HG03135 (cell line): ENCODE data around the gene TESPA1.
"Not testable (repeated sequence)": the region's sequence is repeated elsewhere in the genome, so short reads cannot be mapped to it uniquely, and the experiment has no call there.

Experiments used
- ATAC-seq: cut with Tn5 transposase; IDR thresholded peaks from one replicate; pipeline ENCODE4 v1.9.1; 2021; ENCODE audit warnings: mild to moderate bottlenecking, moderate library complexity; ENCODE audit not compliant: unreplicated experiment

Gene TESPA1

DNA sequence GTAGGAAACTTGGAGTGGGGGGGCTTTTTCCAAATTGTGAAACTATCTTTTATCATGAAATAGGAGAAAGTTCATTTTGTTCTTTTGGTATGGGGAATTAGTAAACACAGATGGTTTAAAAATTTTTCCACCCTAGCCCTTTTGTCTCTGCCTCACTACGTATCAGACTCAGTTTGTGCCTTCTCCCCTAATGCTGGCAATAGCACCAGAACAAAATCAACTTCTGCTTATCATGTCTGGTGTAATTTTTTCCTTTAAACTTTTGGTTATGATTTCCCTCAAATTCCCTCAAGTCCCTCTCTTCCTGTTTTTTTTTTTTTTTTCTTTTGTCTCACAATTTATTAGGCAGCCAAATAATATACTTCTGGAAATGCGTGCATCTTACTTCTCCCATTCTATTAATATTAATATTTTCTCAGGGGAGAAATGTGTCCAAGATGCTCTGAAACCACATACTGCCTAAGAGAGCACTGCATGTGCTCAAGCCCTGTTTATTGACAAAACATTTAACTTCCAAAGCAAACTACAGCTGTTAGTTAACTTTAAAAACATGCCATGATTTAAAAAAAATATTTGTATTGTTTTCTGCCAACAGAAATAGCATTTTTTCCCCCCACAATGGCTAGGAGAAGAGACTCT is 35.4 kb downstream of the TESPA1 start:
- no peak for ATAC-seq

GRCh38 chr12:54948171-54948570 is 36.4 kb downstream of the TESPA1 start:
- ATAC-seq, result no peak

DNA sequence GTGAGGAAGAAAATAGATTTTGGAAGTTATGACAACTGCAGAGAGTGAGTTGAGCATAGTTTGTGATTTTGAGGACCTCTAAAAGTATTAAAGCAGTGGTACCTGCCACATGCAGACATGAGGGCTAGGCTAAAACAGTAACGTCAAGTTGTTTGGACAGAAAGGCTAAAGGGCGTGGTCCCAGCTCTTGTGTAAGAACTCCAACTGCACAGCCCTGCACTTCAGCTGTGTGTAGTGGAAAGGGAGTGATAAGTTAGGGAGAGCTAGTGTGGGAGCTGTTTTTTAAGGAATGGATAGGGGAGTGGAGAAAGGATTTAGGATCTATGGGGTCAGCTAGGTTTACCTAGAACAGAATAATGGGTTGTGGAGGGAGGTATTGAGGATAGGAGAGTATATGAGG is 39.5 kb downstream of the TESPA1 start:
- ATAC-seq, result no peak

DNA sequence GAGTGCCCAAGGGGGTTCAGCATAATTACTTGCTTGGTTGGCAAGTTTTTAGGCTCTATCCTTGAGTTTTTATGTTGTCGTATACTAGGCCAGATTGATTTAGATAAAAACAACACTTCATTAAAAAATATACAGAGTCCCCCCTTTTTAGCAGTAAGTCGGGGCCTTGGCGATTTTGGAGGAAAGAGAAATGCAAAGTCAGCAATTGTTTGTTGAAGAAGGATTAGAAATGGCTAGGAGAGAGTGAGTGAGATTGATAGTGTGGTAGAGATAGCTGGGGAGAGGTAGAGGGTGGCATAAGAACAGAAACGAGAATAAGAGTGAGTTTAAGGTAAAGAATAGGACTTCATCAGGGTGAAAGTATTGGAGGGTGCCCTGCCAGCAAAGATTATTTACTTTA is 41.3 kb downstream of the TESPA1 start:
- not testable (repeated sequence) for ATAC-seq

DNA sequence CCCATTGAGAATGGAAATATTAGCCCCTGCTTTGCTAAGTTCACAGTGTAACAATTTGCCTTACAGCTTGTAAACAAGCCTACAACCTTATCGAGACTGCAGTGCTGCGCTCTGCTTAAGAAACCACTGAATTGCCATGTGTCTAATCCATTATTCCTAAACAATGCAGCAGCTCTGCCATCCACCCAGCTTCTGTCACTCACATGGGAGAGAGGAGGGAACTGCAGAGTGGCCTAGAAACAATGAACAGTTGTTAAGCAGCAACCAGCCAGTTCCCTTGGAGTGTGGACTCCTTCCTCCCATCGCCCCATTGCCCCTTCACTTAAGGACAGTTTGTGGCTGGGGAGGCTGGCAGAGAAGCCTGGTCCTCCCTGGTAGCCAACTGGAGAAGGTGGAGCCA is 42.9 kb downstream of the TESPA1 start:
- ATAC-seq, result no peak

GRCh38 chr12:54940727-54941315 is 43.7 kb downstream of the TESPA1 start:
- no peak for ATAC-seq

DNA sequence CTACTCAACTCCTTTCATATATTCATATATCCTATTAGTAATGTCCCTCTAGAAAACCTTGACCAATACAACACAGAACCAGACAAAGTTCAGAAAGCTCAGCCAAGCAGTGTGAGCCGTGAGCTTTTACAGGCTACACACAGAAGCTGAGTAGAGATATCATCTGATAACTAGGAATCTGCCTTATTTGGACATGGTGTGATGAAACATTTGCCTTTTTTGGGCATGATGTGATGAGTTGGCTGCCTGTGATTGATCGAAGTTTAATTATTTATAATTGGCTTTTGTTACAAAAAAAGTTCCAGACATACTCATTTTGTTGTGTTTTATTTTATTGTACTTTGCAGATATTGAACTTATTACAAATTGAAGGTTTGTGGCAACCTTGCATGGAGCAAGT is 46.6 kb downstream of the TESPA1 start:
- no peak for ATAC-seq

GRCh38 chr12:54937376-54937775 is 47.2 kb downstream of the TESPA1 start:
- no peak for ATAC-seq

DNA sequence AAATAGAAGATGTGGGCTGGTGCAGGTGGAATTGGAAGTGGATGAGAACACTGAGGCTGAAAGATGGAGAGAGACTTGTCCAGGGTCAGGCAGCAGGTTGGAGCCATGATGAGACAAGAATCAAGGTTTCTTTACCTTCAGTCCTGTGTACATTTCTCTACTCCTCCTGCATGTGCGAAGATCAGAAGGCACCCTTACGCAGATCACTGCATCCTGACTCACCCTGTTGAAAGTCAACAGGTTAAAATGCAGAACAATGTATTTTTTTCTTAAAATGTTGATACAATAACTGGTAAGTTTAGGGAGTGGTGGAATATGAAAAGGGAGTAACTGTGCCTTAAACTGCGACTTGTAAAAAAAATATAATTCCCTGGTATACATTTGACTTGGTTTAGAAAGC is 47.8 kb downstream of the TESPA1 start:
- no peak for ATAC-seq

DNA sequence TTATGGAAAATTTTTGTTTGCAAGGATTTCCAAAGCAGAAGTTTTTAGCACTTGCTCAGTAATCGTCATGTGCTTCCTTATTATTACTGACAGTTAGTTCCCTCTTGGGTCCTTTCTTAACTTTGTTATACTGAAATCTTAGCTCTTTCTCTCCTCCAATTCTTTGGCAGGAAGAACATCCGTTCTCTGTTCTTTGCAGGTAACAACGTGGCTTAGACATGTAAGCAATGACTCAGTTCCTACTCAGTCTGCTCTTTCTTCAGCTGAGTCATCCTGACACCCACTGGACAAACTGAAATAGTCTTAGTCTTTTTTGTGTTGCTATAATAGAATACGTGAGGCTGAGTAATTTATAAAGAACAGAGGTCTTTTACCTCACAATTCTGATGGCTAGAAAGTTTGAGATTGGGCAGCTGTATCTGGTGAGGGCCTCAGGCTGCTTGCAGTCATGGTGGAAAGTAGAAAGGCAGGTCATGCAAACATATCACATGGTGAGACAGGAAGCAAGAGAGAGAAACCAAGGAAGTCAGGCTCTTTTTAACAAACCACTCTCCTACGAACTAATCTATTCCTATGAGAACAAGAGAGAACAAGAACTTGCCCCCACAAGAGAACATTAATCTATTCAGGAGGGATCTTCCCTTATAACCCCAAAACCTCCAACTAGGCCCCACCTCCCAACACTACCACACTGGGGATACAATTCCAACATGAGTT is 49.2 kb downstream of the TESPA1 start:
- peak; percentile 93 for ATAC-seq

DNA sequence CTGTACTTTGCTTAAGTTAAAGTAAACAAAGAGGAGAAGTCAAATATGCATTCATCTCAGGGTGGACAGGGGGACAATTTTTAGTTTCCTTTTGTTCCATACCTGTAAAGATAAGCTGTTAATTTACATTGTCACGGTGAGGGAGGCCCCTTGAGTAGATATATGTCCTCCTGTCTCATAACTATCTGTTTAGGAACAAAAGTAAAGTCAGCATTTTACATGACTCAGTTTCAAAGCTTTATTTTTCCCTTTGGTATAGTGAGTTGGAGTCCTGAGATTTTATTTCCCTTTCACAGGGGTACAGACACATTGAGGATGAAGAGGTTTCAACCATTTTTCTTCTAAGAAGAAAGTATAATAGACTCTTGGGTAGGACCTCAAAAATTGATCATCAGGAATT is 50.1 kb downstream of the TESPA1 start:
- no peak for ATAC-seq

DNA sequence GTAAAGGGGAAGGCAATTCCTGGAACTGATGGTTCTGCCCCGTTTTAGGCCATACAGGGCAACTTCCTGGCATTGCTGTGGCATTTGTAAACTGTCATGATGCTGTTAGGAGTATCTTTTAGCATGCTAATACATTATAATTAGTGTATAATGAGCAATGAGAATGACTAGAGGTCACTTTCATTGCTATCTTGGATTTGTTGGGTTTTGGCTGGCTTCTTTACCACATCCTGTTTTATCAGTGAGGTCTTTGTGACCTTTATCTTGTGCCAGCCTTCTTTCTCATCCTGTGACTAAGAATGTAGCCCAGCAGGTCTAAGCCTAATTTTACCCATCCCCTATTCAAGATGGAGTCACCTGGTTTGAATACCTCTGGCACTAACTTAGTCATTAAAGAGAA is 51.2 kb downstream of the TESPA1 start:
- ATAC-seq, result no peak

- no peak for ATAC-seq
Measured at GRCh38 chr12:54932691-54933090, 51.9 kb downstream of the TESPA1 start.

DNA sequence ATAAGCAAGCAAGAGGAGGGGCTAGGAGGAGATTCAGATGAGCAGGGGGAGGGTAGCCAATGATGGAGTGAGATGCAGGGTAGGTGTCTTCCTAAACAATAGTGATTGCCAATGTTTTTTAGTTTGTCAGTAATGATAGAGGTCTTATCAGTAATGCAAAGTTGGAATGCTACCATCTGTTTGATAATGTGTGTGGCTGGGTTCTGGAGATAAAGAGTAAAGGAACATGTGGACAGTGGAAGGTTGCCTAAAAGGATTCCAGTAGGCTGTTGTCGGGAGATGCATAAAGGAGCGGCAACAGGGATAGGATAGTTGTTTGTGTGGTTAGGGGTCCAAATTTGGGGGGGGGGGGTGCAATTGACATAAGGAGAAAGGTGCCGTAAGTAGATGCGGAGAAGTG is 52.5 kb downstream of the TESPA1 start:
- no peak for ATAC-seq

DNA sequence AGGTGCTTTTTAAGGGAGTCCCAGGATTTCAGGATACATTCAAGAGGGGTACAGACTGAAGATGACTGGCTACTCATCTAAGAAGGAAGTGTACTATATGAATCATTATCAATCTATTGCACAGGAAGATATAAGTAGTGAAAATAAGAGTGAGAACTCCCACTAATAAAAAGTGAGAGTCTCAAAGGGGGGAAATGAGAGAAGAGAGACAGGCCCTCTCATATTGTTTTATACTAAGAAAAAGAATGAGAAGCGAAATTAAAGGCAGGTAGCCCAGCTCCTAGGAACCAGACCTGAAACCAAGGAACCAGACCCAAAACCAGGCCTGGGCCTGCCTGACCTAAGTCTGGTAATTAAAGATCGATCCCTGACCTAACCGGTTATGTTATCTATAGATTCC is 54.6 kb downstream of the TESPA1 start:
- no peak for ATAC-seq

- no peak for ATAC-seq
Measured at GRCh38 chr12:54926246-54926645, 58.3 kb downstream of the TESPA1 start.

DNA sequence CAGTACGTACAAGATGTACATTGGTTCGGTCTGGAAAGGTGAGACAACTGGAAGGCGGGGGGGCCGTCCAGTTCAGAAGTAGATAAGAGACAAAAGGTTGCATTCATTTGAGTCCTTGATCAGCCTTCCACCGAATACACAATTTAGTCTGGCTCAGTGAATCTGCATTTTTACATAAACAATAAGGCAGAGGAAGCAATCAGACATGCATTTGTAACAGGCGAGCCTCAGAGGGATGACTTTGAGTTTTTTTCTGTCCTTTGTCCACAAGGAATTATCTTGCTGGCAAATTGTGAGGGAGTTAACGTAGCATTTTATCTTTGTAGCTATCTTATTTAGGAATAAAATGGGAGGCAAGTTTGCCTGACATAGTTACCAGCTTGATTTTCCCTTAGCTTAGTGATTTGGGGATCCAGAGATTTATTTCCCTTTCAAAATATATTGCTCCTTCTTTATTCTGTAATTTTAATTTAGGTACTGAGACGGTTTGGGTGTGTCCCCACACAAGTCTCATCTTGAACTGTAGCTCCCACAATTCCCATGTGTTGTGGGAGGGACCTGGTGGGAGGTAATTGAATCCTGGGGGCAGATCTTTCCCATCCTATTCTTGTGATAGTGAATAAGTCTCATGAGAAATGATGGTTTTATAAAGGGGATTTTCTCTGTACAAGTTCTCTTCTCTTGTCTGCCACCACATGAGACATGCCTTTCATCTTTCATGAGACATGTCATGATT is 59.4 kb downstream of the TESPA1 start:
- ATAC-seq, result no peak

DNA sequence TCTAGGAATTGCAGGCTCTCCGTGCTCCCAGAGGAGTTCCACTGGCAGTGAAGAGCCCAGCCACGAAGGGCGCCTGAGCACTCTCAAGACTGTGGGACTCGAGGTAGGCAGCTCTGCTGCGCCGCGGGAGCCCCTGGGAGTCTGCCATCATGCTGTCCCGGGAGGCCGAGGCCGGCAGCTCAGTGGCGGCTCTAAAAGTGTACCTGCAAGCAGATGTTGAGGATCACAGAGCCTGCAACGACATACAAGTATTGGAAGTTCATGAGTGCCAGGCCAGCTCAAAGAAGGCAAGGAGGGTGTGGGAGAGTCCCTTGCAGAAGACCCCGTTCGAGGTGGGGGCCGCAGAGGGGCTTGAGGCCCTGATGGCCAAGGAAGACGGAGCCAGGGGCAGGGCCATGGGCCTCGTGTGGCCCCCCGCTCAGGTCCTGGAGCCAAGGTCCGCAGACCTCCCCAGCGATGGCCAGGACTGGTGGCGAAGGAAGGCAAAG is 67.5 kb downstream of the TESPA1 start:
- ATAC-seq, result no peak
